Thoracic aorta (tissue), 2 donors: ENCODE data around the gene CYSRT1. TPM values are rescaled to one million over a fixed set of nuclear protein-coding genes. Genes with fewer than 3 reads are reported as not detected.

Experiments
- ATAC-seq: fragments of 150-250 bp; one replicate; pipeline ENCODE4 v1.8.0; 2017; ENCODE audit warnings: low read depth; ENCODE audit not compliant: insufficient number of reproducible peaks, low FRiP score
- DNase-seq: peaks from one replicate; pipeline ENCODE4 v3.0.0-alpha.2; 2020; ENCODE audit warnings: low spot score
- H3K27ac ChIP-seq, 2 donors: fragments of 200-600 bp; sonication (generic); 1 replicate in 1 of 2; 2 replicates in 1 of 2; pipeline ENCODE4 v1.5.1; 2016; ENCODE audit warnings: mild to moderate bottlenecking in 2 of 2, moderate library complexity in 2 of 2
- H3K27me3 ChIP-seq: fragments of 200-600 bp; sonication (generic); replicated peaks from 2 replicates; pipeline ENCODE4 v1.6.0; 2016; ENCODE audit warnings: mild to moderate bottlenecking; ENCODE audit not compliant: insufficient read depth
- H3K36me3 ChIP-seq: fragments of 200-600 bp; sonication (generic); one replicate; pipeline ENCODE4 v1.5.1; 2016
- H3K4me1 ChIP-seq, 2 donors: fragments of 200-600 bp; sonication (generic); 1 replicate in 1 of 2; 2 replicates in 1 of 2; pipeline versions ENCODE4 v1.5.1 to v1.6.0; 2016; ENCODE audit warnings: low read depth in 2 of 2, mild to moderate bottlenecking in 1 of 2; ENCODE audit not compliant: control insufficient read depth in 1 of 2
- H3K4me3 ChIP-seq: fragments of 200-600 bp; sonication (generic); 2 replicates; pipeline ENCODE4 v1.5.1; 2016; ENCODE audit warnings: mild to moderate bottlenecking
- H3K9me3 ChIP-seq: fragments of 200-600 bp; sonication (generic); 2 replicates; pipeline ENCODE4 v1.5.1; 2016
- CTCF ChIP-seq: fragments of 200-600 bp; sonication (generic); IDR thresholded peaks from one replicate; pipeline ENCODE4 v1.5.1; 2019; ENCODE audit warnings: antibody characterized with exemption
- total RNA-seq, 2 donors: library from RNA; depleted of rRNA; stranded (reverse); fragments of >200 nt; gene quantifications; one replicate each; pipeline versions ENCODE4 v1.1.0 to v1.2.3, GENCODE V29; 2016

Gene CYSRT1
- total RNA-seq, 2 donors from 2014 or later = not detected

- DNase-seq (no peak), ATAC-seq (no peak)
- no peaks in the 10 kb centered on the region for H3K9me3 ChIP-seq
- no peak for TF ChIP-seq CTCF
- H3K27ac ChIP-seq = no peak overlapping the region
- no peaks in the 10 kb centered on the region for H3K36me3 ChIP-seq
- no peaks in the 10 kb centered on the region for H3K27me3 ChIP-seq
- H3K4me3 ChIP-seq = no peak overlapping the region
- H3K4me1 ChIP-seq = peaks cover 7 to 19% of the 10 kb centered on the region in 2 donors
Observed at GRCh38 chr9:137220317-137221094, 4.5 kb upstream of the CYSRT1 start.

- Histone ChIP-seq H3K4me3 (no peak overlapping the region), H3K36me3 (no peaks in the 10 kb centered on the region), H3K9me3 (no peaks in the 10 kb centered on the region), H3K4me1 (peaks cover 7 to 19% of the 10 kb centered on the region in 2 donors), H3K27me3 (no peaks in the 10 kb centered on the region), H3K27ac (no peak overlapping the region)
- DNase-seq (no peak), ATAC-seq (no peak)
- no peak for TF ChIP-seq CTCF
Observed at GRCh38 chr9:137221095-137221505, 3.9 kb upstream of the CYSRT1 start.

- no peak for TF ChIP-seq CTCF
- no peaks in the 10 kb centered on the region for H3K36me3 ChIP-seq
- no peaks in the 10 kb centered on the region for H3K27me3 ChIP-seq
- no peak for ATAC-seq
- H3K9me3 ChIP-seq = no peaks in the 10 kb centered on the region
- peak overlapping the region; percentile 63 for H3K4me3 ChIP-seq
- peaks cover 7 to 19% of the 10 kb centered on the region in 2 donors for H3K4me1 ChIP-seq
- H3K27ac ChIP-seq = no peak overlapping the region
- no peak for DNase-seq
Observed at GRCh38 chr9:137221506-137222111, 3.4 kb upstream of the CYSRT1 start.

- Histone ChIP-seq H3K27ac (peak within 1 kb of the TSS; percentile 89 to 96), H3K27me3 (no peaks in the 10 kb centered on the region), H3K4me1 (peaks cover 7 to 19% of the 10 kb centered on the region in 2 donors), H3K36me3 (no peaks in the 10 kb centered on the region), H3K4me3 (peak within 1 kb of the TSS; percentile 83), H3K9me3 (no peaks in the 10 kb centered on the region)
- no peak for ATAC-seq
- DNase-seq = no peak
- TF ChIP-seq CTCF = no peak
Observed at GRCh38 chr9:137222190-137223077, 2.5 kb upstream of the CYSRT1 start, which contains the start of gene RNF208. Gene RNF208 (minus strand): TSS chr9:137222240. CDS start chr9:137221212, 1,028 bp downstream.
